Measurements from ENCODE around the gene OR6S1.

The OR6S1 gene

GRCh38 chr14:20641591-20641990 lies at the start of gene OR6S1:
Gene OR6S1, minus strand, starts transcription at chr14:20641691. Its CDS starts 0 bp downstream, at chr14:20641691.
- in situ Hi-C loops (cut with HindIII; ENCODE audit: low sequenced_read_pairs) = no loop called here
- DNase-seq (ENCODE audit: low read depth, low spot score) = no peak
- no peak within 1 kb of the TSS for H3K4me3 ChIP-seq (ENCODE audit: low read depth, low read length)
- no peak for TF ChIP-seq CTCF (IDR thresholded peaks at IDR 0.05; ENCODE audit: low read depth, low read length)

- no peak overlapping the region for H3K4me3 ChIP-seq (ENCODE audit: low read depth, low read length)
- peak; percentile 70 for DNase-seq (ENCODE audit: low read depth, low spot score)
- peak; percentile 83 for TF ChIP-seq CTCF (IDR thresholded peaks at IDR 0.05; ENCODE audit: low read depth, low read length)
- in situ Hi-C loops (cut with HindIII; ENCODE audit: low sequenced_read_pairs) = no loop called here
These were observed 49.6 kb upstream of the OR6S1 start for GRCh38 chr14:20690848-20691640.

GRCh38 chr14:20688167-20688839 lies 46.8 kb upstream of the OR6S1 start, which contains the start of gene ANG:
Gene ANG, plus strand, starts transcription at chr14:20688764. Its CDS starts 4,801 bp downstream, at chr14:20693565.
- no peak for TF ChIP-seq CTCF (IDR thresholded peaks at IDR 0.05; ENCODE audit: low read depth, low read length)
- no peak within 1 kb of the TSS for H3K4me3 ChIP-seq (ENCODE audit: low read depth, low read length)
- no peak for DNase-seq (ENCODE audit: low read depth, low spot score)
- in situ Hi-C loops (cut with HindIII; ENCODE audit: low sequenced_read_pairs) = no loop called here

GRCh38 chr14:20687362-20688166 lies 46.1 kb upstream of the OR6S1 start:
- in situ Hi-C loops (cut with HindIII; ENCODE audit: low sequenced_read_pairs) = no loop called here
- no peak for DNase-seq (ENCODE audit: low read depth, low spot score)
- H3K4me3 ChIP-seq (ENCODE audit: low read depth, low read length) = no peak overlapping the region
- no peak for TF ChIP-seq CTCF (IDR thresholded peaks at IDR 0.05; ENCODE audit: low read depth, low read length)

DNA sequence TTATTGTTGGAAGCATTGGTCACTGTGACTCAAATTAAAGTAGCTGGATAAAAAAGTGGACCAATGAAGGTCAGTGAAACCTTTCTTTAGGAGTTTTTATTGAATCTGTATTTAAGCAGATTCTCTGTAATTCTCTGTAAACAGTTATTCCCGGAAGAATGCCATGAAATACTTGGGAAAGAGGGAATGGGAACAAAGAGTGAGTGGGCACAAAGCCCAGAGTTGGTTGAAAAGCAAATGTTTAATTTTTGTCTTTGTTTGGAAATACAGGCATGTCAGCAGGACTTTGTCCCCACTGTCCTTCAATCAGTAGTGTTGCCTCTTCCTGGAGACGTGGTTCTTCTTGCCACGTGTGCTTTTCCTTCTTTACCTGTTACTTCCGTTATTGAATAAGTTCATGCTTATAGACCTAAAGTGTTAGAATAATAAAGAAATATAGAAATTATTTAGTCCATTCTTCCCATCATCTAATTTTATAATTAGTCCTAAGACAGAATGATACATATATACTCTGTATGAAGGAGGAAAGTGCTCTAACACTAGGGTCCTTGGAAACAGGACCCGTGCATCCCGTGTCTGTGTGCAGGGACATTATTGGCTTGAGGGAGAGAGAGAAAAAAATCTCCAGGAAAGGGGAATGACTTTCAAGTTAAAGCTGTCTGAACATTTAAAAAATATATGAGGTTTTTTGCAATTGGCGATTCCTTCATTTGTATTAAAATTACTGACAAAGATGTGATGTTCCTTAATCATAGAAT lies 45.1 kb upstream of the OR6S1 start:
- H3K4me3 ChIP-seq (ENCODE audit: low read depth, low read length) = no peak overlapping the region
- in situ Hi-C loops (cut with HindIII; ENCODE audit: low sequenced_read_pairs) = no loop called here
- DNase-seq (ENCODE audit: low read depth, low spot score) = no peak
- no peak for TF ChIP-seq CTCF (IDR thresholded peaks at IDR 0.05; ENCODE audit: low read depth, low read length)

All from astrocyte of the spinal cord (primary cell).